Measurements from ENCODE around the gene CLTCL1.
"Not testable (repeated sequence)": the region's sequence is repeated elsewhere in the genome, so short reads cannot be mapped to it uniquely, and the experiment has no call there.

The CLTCL1 gene

GRCh38 chr22:19208287-19208847 is 83.2 kb downstream of the CLTCL1 start:
- H3K36me3 ChIP-seq, result peaks cover 76% of the 10 kb centered on the region
- no peak for TF ChIP-seq CTCF (IDR thresholded peaks at IDR 0.05)
- no peaks in the 10 kb centered on the region for H3K4me1 ChIP-seq (ENCODE audit: control insufficient read depth in 1 of 2, insufficient read depth in 1 of 2, low read depth in 1 of 2, low read length in 1 of 2)
- no peak overlapping the region for H3K4me3 ChIP-seq (ENCODE audit: low read depth in 1 of 2, low read length in 1 of 2)
- H3K27ac ChIP-seq, result no peak overlapping the region
- H3K9me3 ChIP-seq, result no peaks in the 10 kb centered on the region
- H3K27me3 ChIP-seq, result no peaks in the 10 kb centered on the region

- H3K36me3 ChIP-seq, result peaks cover 76% of the 10 kb centered on the region
- H3K4me1 ChIP-seq (ENCODE audit: control insufficient read depth in 1 of 2, insufficient read depth in 1 of 2, low read depth in 1 of 2, low read length in 1 of 2), result no peaks in the 10 kb centered on the region
- no peak for TF ChIP-seq CTCF (IDR thresholded peaks at IDR 0.05)
- no peaks in the 10 kb centered on the region for H3K9me3 ChIP-seq
- H3K27ac ChIP-seq, result no peak overlapping the region
- H3K4me3 ChIP-seq (ENCODE audit: low read depth in 1 of 2, low read length in 1 of 2), result no peak overlapping the region
- no peaks in the 10 kb centered on the region for H3K27me3 ChIP-seq
These were observed 83.6 kb downstream of the CLTCL1 start for GRCh38 chr22:19207884-19208283.

- Histone ChIP-seq H3K27me3 (no peaks in the 10 kb centered on the region), H3K36me3 (peaks cover 80% of the 10 kb centered on the region), H3K4me3 (ENCODE audit: low read depth in 1 of 2, low read length in 1 of 2) (no peak overlapping the region), H3K4me1 (ENCODE audit: control insufficient read depth in 1 of 2, insufficient read depth in 1 of 2, low read depth in 1 of 2, low read length in 1 of 2) (no peaks in the 10 kb centered on the region), H3K27ac (no peak overlapping the region), H3K9me3 (no peaks in the 10 kb centered on the region)
- no peak for TF ChIP-seq CTCF (IDR thresholded peaks at IDR 0.05)
These were observed 84.1 kb downstream of the CLTCL1 start for GRCh38 chr22:19207401-19207808.

- no peak overlapping the region for H3K4me3 ChIP-seq (ENCODE audit: low read depth in 1 of 2, low read length in 1 of 2)
- H3K27ac ChIP-seq, result no peak overlapping the region
- TF ChIP-seq CTCF (IDR thresholded peaks at IDR 0.05), result no peak
- H3K27me3 ChIP-seq, result no peaks in the 10 kb centered on the region
- H3K4me1 ChIP-seq (ENCODE audit: control insufficient read depth in 1 of 2, insufficient read depth in 1 of 2, low read depth in 1 of 2, low read length in 1 of 2), result no peaks in the 10 kb centered on the region
- no peaks in the 10 kb centered on the region for H3K9me3 ChIP-seq
- peaks cover 89% of the 10 kb centered on the region for H3K36me3 ChIP-seq
These were observed 85.2 kb downstream of the CLTCL1 start for GRCh38 chr22:19206287-19206686.

- H3K36me3 ChIP-seq, result peaks cover 93% of the 10 kb centered on the region
- H3K27me3 ChIP-seq, result no peaks in the 10 kb centered on the region
- H3K9me3 ChIP-seq, result no peaks in the 10 kb centered on the region
- no peaks in the 10 kb centered on the region for H3K4me1 ChIP-seq (ENCODE audit: control insufficient read depth in 1 of 2, insufficient read depth in 1 of 2, low read depth in 1 of 2, low read length in 1 of 2)
- TF ChIP-seq CTCF (IDR thresholded peaks at IDR 0.05), result no peak
- H3K27ac ChIP-seq, result no peak overlapping the region
- H3K4me3 ChIP-seq (ENCODE audit: low read depth in 1 of 2, low read length in 1 of 2), result no peak overlapping the region
These were observed 86.9 kb downstream of the CLTCL1 start for GRCh38 chr22:19204640-19205039.

- no peaks in the 10 kb centered on the region for H3K9me3 ChIP-seq
- TF ChIP-seq CTCF (IDR thresholded peaks at IDR 0.05), result no peak
- H3K4me3 ChIP-seq (ENCODE audit: low read depth in 1 of 2, low read length in 1 of 2), result no peak overlapping the region
- no peak overlapping the region for H3K27ac ChIP-seq
- no peaks in the 10 kb centered on the region for H3K27me3 ChIP-seq
- no peaks in the 10 kb centered on the region for H3K4me1 ChIP-seq (ENCODE audit: control insufficient read depth in 1 of 2, insufficient read depth in 1 of 2, low read depth in 1 of 2, low read length in 1 of 2)
- peaks cover 93% of the 10 kb centered on the region for H3K36me3 ChIP-seq
These were observed 87.7 kb downstream of the CLTCL1 start for GRCh38 chr22:19203834-19204233.

GRCh38 chr22:19202799-19203186 is 88.7 kb downstream of the CLTCL1 start:
- Histone ChIP-seq H3K27ac (peak overlapping the region; percentile 77), H3K36me3 (peaks cover 93% of the 10 kb centered on the region)
- H3K4me1 ChIP-seq (ENCODE audit: control insufficient read depth in 1 of 2, insufficient read depth in 1 of 2, low read depth in 1 of 2, low read length in 1 of 2); H3K9me3 ChIP-seq; H3K4me3 ChIP-seq (ENCODE audit: low read depth in 1 of 2, low read length in 1 of 2); H3K27me3 ChIP-seq: not testable (repeated sequence)

All from neutrophil (primary cell).